Hematopoietic multipotent progenitor cell treated with erythropoietin and hydrocortisone succinate and interleukin-3 and kit ligand, for 8 days (in vitro differentiated cells): ENCODE data around the gene CNPPD1.
"Not testable (repeated sequence)": the region's sequence is repeated elsewhere in the genome, so short reads cannot be mapped to it uniquely, and the experiment has no call there.

Experiments
- DNase-seq: peaks from one replicate; pipeline ENCODE4 v3.0.0-alpha.2; 2015

The CNPPD1 gene

GRCh38 chr2:219207884-219208740 lies 31.4 kb upstream of the CNPPD1 start:
- peak; percentile 2 for DNase-seq

- peak; percentile 1 for DNase-seq
Observed at GRCh38 chr2:219207134-219207883, 30.6 kb upstream of the CNPPD1 start.

GRCh38 chr2:219206328-219207133 lies 29.8 kb upstream of the CNPPD1 start, which contains the start of gene ZFAND2B:
Gene ZFAND2B, plus strand, starts transcription at chr2:219206782. Its CDS starts 206 bp downstream, at chr2:219206988.
- peak; percentile 93 for DNase-seq

GRCh38 chr2:219205981-219206327 lies 29.2 kb upstream of the CNPPD1 start:
- DNase-seq = no peak

- DNase-seq = peak; percentile 0
Observed at GRCh38 chr2:219205165-219205538, 28.4 kb upstream of the CNPPD1 start.

GRCh38 chr2:219204425-219205164 lies 27.9 kb upstream of the CNPPD1 start:
- no peak for DNase-seq

GRCh38 chr2:219201331-219201730 lies 24.6 kb upstream of the CNPPD1 start:
- DNase-seq = not testable (repeated sequence)

GRCh38 chr2:219200502-219201326 lies 24.0 kb upstream of the CNPPD1 start:
- peak; percentile 1 for DNase-seq

GRCh38 chr2:219199470-219200211 lies 22.9 kb upstream of the CNPPD1 start:
- peak; percentile 0 for DNase-seq

- DNase-seq = peak; percentile 0
Observed at GRCh38 chr2:219198974-219199373, 22.2 kb upstream of the CNPPD1 start.

GRCh38 chr2:219197388-219197787 lies 20.7 kb upstream of the CNPPD1 start:
- DNase-seq = peak; percentile 0

- DNase-seq = no peak
Observed at GRCh38 chr2:219186754-219187456, 10.2 kb upstream of the CNPPD1 start.

- no peak for DNase-seq
Observed at GRCh38 chr2:219184121-219184520, 7.4 kb upstream of the CNPPD1 start.

GRCh38 chr2:219183151-219183772 lies 6.5 kb upstream of the CNPPD1 start:
- DNase-seq = no peak

- no peak for DNase-seq
Observed at GRCh38 chr2:219182331-219183150, 5.8 kb upstream of the CNPPD1 start.

- DNase-seq = no peak
Observed at GRCh38 chr2:219181531-219181930, 4.8 kb upstream of the CNPPD1 start.

GRCh38 chr2:219180961-219181360 lies 4.2 kb upstream of the CNPPD1 start:
- DNase-seq = no peak

GRCh38 chr2:219179601-219180465 lies 3.1 kb upstream of the CNPPD1 start:
- DNase-seq = no peak
